SU-DHL-6 (cell line): Measurements from ENCODE around the gene RINT1.
A peak's percentile ranks its signal among the peaks of the same experiment; 100 is the strongest.

ENCODE experiments used
- EZH2phosphoT487 ChIP-seq: fragments of 200-600 bp; sonication (generic), shearing (Covaris generic); conservative IDR thresholded peaks from 2 replicates; pipeline ENCODE4 v1.6.1; 2018; ENCODE audit warnings: mild to moderate bottlenecking, antibody characterized with exemption, low read length, moderate library complexity, mixed read lengths
- TF ChIP-seq, protein P1 (sequence below): fragments of 200-600 bp; sonication (generic); IDR thresholded peaks from one replicate; pipeline ENCODE4 v1.5.1; 2017; ENCODE audit warnings: antibody characterized with exemption, mild to moderate bottlenecking, low read length, moderate library complexity; ENCODE audit not compliant: insufficient read depth, poor library complexity, severe bottlenecking

DNA sequence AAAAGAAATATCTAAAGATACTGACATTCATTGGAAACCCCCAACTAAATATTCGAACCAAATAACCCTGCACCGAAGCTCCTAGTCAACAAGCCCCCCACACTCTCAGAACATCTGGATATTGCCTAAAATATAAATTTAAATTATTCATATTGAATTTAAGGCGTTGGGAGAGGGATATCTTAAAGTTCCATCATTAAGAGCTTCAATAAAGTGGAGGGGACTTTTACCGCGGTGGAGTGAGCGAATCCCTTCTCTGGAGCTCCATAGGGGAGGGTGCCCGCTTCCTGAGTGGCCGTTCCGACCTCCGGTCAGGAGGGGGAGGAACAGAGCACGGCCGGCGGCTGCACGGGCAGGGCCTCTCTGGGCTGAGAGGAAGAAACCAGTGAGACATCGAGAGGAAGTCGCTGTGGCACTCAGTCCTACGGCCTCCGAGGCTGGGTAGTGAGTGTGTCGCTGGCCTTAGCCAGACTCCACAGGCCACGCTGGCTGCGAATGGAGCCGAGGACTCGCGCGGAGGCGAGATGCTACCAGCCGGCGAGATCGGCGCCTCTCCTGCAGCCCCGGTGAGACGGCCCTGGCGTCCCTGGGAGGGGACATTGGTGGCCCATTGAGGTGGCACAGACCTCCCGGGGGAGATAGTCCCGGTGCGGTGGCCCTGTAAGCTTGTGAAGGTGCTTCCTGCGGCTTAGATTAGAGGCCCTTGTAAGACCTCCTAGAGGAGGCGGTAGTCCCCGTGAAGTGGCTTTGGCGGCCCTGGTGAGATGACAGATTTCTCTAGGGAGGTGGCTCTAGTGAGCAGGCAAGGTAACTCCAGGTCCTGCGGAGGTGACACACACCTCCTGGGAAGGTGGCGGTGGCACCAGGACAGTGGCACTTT lies at the start of gene RINT1:
- TF ChIP-seq, protein P1, sequence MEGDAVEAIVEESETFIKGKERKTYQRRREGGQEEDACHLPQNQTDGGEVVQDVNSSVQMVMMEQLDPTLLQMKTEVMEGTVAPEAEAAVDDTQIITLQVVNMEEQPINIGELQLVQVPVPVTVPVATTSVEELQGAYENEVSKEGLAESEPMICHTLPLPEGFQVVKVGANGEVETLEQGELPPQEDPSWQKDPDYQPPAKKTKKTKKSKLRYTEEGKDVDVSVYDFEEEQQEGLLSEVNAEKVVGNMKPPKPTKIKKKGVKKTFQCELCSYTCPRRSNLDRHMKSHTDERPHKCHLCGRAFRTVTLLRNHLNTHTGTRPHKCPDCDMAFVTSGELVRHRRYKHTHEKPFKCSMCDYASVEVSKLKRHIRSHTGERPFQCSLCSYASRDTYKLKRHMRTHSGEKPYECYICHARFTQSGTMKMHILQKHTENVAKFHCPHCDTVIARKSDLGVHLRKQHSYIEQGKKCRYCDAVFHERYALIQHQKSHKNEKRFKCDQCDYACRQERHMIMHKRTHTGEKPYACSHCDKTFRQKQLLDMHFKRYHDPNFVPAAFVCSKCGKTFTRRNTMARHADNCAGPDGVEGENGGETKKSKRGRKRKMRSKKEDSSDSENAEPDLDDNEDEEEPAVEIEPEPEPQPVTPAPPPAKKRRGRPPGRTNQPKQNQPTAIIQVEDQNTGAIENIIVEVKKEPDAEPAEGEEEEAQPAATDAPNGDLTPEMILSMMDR: peak; percentile 71
- no peak for TF ChIP-seq EZH2phosphoT487
